ENCODE measurements around the gene DNAJC5. TPM values are rescaled to one million over a fixed set of nuclear protein-coding genes. Genes with fewer than 3 reads are reported as not detected.

Gene DNAJC5
- total RNA-seq, 4 donors from 2014 or later = 41.3 to 137 (median 113) TPM

DNA sequence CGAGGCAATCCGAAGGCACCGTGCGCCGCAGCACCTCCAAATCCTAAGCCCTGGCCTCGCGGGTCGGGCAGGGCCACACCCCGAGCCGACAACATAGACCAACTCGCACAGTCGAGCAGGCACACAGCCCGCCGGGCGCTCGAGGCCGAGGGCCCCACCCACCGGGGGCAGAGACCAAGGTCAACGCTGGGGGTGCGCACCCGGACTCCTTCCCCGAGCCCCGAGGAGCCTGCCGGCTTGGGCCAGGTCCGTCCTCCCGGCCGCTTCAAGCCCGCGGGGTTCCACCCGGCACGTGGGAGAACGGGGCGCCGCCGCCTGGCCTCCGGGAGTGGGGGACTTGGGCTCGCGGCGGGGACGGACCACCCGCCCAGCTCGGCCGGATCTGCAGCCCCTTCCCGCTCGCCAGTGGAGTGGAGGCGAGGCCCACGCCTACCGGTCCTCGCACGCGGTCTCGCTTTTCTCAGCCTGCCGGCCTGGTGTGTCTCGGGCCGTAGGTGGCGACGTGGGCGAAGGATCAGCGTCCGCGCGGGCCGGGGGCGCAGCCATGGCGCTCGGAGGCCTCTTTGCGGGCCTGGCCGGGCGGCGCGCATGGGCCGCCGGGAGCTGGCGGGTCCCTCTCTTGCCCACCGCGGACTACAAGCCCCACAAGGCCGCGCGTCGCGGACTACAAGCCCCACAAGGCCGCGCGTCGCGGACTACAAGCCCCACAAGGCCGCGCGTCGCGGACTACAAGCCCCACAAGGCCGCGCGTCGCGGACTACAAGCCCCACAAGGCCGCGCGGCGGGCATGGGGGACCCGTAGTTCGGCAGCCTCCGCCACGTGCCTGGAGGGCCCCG is 61.1 kb downstream of the DNAJC5 start, which contains the start of gene UCKL1:
Gene UCKL1, minus strand, starts transcription at position 590 of the 837 bp plus-strand sequence. Its CDS starts 44 bp downstream, at position 546.
- Histone ChIP-seq H3K36me3 (no peaks in the 10 kb centered on the region), H3K27ac (peak within 1 kb of the TSS; percentile 90 to 99 (median 94)), H3K4me3 (peak within 1 kb of the TSS; percentile 66 to 100 (median 92)), H3K4me1 (peaks cover 19 to 66% (median 32%) of the 10 kb centered on the region in 4 donors), H3K27me3 (no peaks in the 10 kb centered on the region), H3K9me3 (no peaks in the 10 kb centered on the region)
- TF ChIP-seq, protein P1, sequence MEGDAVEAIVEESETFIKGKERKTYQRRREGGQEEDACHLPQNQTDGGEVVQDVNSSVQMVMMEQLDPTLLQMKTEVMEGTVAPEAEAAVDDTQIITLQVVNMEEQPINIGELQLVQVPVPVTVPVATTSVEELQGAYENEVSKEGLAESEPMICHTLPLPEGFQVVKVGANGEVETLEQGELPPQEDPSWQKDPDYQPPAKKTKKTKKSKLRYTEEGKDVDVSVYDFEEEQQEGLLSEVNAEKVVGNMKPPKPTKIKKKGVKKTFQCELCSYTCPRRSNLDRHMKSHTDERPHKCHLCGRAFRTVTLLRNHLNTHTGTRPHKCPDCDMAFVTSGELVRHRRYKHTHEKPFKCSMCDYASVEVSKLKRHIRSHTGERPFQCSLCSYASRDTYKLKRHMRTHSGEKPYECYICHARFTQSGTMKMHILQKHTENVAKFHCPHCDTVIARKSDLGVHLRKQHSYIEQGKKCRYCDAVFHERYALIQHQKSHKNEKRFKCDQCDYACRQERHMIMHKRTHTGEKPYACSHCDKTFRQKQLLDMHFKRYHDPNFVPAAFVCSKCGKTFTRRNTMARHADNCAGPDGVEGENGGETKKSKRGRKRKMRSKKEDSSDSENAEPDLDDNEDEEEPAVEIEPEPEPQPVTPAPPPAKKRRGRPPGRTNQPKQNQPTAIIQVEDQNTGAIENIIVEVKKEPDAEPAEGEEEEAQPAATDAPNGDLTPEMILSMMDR (IDR thresholded peaks at IDR 0.05) = peak in 2 of 6 experiments; percentile 1
- TF ChIP-seq POLR2A (IDR thresholded peaks at IDR 0.05) = peak; percentile 76 to 83
- DNase-seq = peak; percentile 91 to 96 (median 94)

DNA sequence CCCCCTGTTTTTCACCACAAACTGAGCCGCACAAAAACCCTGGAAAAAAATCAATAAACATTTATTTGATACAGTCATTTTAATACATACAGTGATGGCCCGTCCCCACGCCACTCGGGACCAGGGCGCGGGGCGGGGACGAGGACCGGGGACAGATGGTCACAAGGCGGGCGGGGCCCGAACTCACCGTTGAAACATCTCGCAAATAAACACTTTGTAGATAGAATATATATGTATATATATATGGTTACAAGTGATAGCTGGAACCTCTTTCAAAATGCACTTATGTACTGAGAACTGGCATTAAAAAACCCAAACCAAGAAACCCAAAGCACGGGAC is 61.7 kb downstream of the DNAJC5 start:
- no peaks in the 10 kb centered on the region for H3K27me3 ChIP-seq
- no peak for TF ChIP-seq POLR2A (IDR thresholded peaks at IDR 0.05)
- TF ChIP-seq, protein P1 (IDR thresholded peaks at IDR 0.05) = no peak
- H3K4me3 ChIP-seq = peak overlapping the region; percentile 66 to 100 (median 92)
- DNase-seq = no peak
- H3K4me1 ChIP-seq = peaks cover 15 to 60% (median 29%) of the 10 kb centered on the region in 4 donors
- H3K36me3 ChIP-seq = peaks cover 0 to 4% (median 0%) of the 10 kb centered on the region in 3 donors
- peak overlapping the region; percentile 61 to 94 (median 82) for H3K27ac ChIP-seq
- H3K9me3 ChIP-seq = no peaks in the 10 kb centered on the region

DNA sequence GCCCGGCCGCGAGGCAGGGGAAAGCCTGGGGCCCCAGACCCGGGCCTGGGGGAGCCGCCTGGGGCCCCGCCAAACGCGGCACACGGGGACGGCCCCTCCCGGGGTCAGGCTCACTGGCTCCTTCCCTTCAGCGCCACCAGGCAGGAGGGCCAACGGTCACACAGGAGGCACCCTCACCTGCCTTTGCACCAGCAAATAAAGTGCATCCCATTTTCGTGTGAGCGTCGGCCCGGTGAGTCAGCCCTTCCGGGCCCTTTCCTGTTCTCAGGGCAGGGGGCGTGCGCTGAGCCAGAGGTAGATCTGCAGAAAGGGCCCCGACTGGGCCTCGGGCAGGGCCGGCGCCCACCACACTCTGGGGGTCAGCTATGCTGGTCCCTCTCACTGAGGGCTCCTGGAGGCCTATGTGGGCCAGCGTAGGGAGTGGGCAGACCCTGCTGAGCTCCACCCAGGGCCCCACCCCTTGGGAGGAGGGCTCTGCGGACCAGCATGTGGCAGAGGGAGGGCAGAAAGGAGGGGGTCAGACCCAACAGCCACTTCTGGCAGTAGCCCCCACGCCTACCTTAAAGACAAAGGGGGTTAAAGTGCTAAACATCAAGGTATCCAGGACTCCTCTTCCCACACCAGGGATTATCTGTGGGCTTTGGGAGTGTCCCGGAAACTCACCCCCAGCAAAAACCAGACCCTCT is 62.2 kb downstream of the DNAJC5 start:
- TF ChIP-seq, protein P1 (IDR thresholded peaks at IDR 0.05) = peak in 4 of 6 experiments; percentile 5 to 37 (median 20)
- TF ChIP-seq POLR2A (IDR thresholded peaks at IDR 0.05) = peak; percentile 21 to 49
- H3K27ac ChIP-seq = peak overlapping the region; percentile 61 to 94 (median 82)
- peaks cover 11 to 55% (median 25%) of the 10 kb centered on the region in 4 donors for H3K4me1 ChIP-seq
- H3K9me3 ChIP-seq = no peaks in the 10 kb centered on the region
- peak overlapping the region; percentile 66 to 100 (median 92) for H3K4me3 ChIP-seq
- peaks cover 0 to 9% (median 0%) of the 10 kb centered on the region in 3 donors for H3K36me3 ChIP-seq
- DNase-seq = peak; percentile 59 to 86 (median 86)
- H3K27me3 ChIP-seq = no peaks in the 10 kb centered on the region

DNA sequence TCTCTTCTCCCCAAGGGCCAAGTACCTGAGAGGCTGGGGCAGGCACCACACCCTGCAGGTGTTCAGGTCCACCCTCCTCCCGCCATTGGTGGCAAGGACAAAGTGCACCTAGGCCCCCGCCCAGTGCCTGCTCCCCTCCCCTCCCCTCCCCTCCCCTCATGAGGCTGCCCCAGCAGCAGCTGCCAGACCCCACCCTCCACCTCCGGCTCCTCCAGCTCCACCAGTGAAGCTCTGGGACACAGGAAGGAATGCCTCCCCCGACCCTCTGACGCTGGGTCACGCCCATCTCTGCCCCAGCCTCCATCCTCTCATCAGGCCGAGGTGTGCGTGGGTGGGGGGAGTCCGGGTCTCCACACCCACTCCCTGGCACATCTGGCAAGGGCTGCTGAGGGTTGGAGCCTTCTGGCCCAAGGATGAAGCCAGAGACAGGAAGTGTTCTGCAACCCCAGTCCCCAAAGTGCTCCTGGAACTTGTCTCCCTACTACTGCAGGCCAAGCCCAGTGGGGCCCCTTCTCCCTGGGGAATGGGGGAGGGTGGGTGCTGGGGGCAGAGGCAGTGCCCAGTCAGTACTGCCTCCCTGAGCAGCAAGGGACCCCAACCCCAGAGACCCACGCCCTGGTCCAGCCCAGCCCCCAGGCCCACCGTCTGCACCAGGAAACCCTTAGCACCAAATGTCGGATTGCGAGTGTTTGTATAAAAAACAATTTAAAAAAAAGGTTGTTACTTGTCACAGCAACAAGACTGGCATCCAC is 62.9 kb downstream of the DNAJC5 start:
- peaks cover 8 to 47% (median 23%) of the 10 kb centered on the region in 4 donors for H3K4me1 ChIP-seq
- peak overlapping the region; percentile 61 to 94 (median 82) for H3K27ac ChIP-seq
- peak overlapping the region in 3 of 4 donors; percentile 66 to 95 (median 89) for H3K4me3 ChIP-seq
- peaks cover 0 to 15% (median 0%) of the 10 kb centered on the region in 3 donors for H3K36me3 ChIP-seq
- DNase-seq = peak in 2 of 3 donors; percentile 89 to 90
- H3K9me3 ChIP-seq = no peaks in the 10 kb centered on the region
- no peaks in the 10 kb centered on the region for H3K27me3 ChIP-seq
- TF ChIP-seq, protein P1 (IDR thresholded peaks at IDR 0.05) = no peak
- TF ChIP-seq POLR2A (IDR thresholded peaks at IDR 0.05) = no peak

DNA sequence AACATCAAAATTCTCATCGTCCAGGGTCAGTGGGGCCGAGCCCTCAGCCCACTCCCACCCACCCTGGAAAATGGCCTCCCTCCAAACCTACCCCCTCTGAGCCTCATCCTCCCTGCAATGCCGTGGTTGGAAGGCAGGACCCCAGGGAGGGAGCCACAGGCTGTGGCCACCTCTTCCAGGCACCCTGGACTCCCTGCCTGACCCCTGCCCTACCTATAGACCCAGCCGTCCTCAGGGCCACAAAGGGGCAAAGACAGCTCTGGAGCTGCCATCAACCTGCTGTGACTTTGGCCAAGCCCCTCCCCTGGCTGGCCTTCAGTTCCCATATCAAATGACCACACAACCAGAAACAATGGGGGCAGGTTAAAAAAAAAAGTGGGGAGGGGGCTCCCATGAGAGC is 63.5 kb downstream of the DNAJC5 start:
- TF ChIP-seq, protein P1 (IDR thresholded peaks at IDR 0.05) = no peak
- no peak for TF ChIP-seq POLR2A (IDR thresholded peaks at IDR 0.05)
- peaks cover 0 to 21% (median 0%) of the 10 kb centered on the region in 3 donors for H3K36me3 ChIP-seq
- peak overlapping the region in 1 of 4 donors; percentile 90 for H3K27ac ChIP-seq
- no peaks in the 10 kb centered on the region for H3K9me3 ChIP-seq
- H3K4me3 ChIP-seq = no peak overlapping the region
- H3K27me3 ChIP-seq = no peaks in the 10 kb centered on the region
- DNase-seq = no peak
- peaks cover 6 to 41% (median 23%) of the 10 kb centered on the region in 4 donors for H3K4me1 ChIP-seq
